GM12865 (cell line): ENCODE results near the gene HS3ST1.
"Not testable (repeated sequence)": the region's sequence is repeated elsewhere in the genome, so short reads cannot be mapped to it uniquely, and the experiment has no call there.

Experiments
- DNase-seq: peaks from one replicate; pipeline ENCODE4 v3.0.0; 2010; ENCODE audit warnings: low read depth
- H3K4me3 ChIP-seq: 2 replicates; pipeline ENCODE4 v1.5.1; 2011; ENCODE audit warnings: mild to moderate bottlenecking, low read depth, low read length, control low read depth
- TF ChIP-seq, protein P1 (sequence below): IDR thresholded peaks from 2 replicates; pipeline ENCODE4 v1.5.1; 2011; ENCODE audit warnings: low read length, control low read depth, low read depth, inconsistent platforms; ENCODE audit not compliant: insufficient read depth; ENCODE audit errors: missing control alignments

HS3ST1 gene

DNA sequence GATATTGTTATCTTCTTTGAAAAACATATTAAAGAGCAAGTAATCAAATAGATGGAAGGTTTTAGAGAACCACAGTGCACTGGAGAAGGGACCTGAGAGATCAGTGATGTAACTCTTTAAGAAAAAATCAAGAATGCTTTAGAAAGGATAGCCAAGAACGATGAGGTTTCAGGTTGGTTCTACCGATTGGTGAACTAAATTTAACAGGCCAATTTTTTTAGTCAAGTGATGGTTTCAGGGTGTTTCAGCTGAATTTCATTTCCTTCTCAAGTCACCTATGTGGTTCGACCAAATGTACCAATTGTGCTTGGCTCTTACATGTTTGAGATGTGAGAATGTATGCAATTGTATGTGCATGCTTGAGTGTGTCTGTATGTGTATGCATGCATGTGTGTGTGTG, 26.5 kb downstream of the HS3ST1 start:
- TF ChIP-seq, protein P1, sequence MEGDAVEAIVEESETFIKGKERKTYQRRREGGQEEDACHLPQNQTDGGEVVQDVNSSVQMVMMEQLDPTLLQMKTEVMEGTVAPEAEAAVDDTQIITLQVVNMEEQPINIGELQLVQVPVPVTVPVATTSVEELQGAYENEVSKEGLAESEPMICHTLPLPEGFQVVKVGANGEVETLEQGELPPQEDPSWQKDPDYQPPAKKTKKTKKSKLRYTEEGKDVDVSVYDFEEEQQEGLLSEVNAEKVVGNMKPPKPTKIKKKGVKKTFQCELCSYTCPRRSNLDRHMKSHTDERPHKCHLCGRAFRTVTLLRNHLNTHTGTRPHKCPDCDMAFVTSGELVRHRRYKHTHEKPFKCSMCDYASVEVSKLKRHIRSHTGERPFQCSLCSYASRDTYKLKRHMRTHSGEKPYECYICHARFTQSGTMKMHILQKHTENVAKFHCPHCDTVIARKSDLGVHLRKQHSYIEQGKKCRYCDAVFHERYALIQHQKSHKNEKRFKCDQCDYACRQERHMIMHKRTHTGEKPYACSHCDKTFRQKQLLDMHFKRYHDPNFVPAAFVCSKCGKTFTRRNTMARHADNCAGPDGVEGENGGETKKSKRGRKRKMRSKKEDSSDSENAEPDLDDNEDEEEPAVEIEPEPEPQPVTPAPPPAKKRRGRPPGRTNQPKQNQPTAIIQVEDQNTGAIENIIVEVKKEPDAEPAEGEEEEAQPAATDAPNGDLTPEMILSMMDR = no peak
- no peak overlapping the region for H3K4me3 ChIP-seq
- peak; percentile 51 for DNase-seq

DNA sequence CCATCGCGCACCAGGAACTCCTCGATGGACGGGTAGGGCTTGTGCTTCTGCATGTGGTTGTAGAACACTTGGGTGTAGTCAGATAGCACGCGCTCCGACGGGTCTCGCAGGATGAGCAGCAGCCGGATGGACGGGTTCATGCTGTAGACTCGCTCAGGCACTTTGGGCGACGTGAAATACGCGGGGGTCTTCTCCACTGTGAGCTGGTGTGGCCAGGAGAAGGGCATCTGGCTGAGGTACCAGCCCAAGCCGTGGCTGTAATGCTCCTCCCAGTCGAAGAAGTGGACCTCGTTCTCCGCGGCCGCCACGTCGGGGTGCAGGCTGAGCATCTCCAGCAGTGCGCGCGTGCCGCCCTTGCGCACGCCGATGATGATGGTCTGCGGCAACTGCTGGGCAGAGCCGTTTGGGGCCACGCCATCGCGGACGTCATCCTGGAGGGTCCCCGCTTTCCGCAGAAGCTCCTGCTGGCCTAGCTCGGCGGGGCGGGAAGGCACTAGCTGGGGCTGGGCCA, 29.2 kb downstream of the HS3ST1 start:
- TF ChIP-seq, protein P1 = no peak
- no peak overlapping the region for H3K4me3 ChIP-seq
- DNase-seq = no peak

DNA sequence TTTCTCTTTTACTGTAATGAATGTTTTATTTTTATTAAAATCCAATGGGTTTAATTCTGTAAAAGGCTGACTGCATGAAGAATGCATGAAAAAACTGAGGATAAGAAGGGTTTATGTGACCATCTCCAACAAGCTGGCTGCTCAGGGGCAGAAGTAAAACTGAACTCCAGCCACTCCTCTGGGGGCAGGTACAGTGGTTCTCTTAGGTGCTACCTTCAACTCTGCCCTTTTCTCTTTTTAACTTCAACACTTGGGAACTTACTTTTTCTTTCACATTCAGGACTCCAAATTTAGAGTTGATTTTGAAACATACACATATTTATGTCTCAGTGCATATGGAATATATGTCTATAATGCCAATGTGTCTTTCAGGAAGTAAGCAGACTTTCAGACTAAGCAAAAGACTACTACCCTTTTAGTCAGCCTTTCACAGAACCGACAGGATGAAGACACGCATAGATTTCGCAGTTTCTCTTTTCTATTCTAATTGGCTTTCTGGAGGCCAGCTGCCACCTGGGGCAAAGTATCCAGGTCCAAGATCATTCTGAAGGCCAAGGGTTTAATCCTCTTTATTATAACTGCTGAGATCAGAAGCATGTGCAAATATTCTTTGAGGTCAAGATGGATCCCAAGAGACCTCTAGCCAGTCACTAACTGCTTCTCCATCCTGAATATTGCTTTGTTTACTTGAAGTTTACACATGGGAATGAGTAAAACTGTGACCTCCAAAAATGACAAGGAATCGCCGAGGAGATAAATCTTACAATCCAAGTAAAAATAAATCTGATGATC, 30.7 kb downstream of the HS3ST1 start:
- TF ChIP-seq, protein P1 = no peak
- peak; percentile 58 for DNase-seq
- H3K4me3 ChIP-seq = no peak overlapping the region

DNA sequence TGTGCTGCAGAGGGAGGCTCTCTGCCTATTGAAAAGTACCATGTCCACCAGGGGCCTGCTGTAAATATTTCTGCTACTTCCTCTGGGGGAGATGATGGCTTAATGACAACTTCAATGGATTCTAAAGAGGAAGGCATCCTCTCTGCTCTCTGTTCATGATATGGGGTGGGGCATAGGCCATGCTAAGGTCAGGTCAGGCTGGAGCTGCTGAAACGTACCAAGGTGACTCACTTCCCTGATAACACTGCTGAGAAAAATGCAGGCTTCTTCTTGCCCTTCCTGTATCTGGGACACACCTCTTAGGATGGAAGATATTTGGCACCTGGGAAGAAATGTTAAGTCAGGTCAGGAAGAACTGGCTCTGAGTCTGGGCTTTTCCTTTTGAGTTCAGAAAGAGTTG, 31.5 kb downstream of the HS3ST1 start:
- no peak for DNase-seq
- TF ChIP-seq, protein P1 = no peak
- H3K4me3 ChIP-seq = no peak overlapping the region

DNA sequence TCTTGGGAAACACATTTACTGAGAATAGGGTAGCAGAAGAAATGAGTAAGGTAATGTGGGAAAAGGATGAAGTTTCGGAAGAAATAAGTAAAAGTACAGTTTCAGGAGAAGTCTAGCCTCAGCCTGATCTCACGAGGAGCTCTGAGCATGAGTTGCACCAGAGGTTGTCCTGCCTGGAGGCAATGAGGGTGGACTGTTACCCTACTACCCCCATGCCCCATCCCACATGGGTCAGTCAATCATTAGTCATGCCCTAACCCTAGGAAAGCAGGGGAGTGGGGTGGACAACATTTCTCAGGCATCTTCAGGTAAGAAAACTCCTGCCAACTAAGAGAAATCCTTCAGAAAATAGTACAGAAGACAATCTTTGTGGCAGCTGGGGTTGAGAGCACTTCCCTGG, 35.1 kb downstream of the HS3ST1 start:
- no peak for DNase-seq
- TF ChIP-seq, protein P1 = no peak

DNA sequence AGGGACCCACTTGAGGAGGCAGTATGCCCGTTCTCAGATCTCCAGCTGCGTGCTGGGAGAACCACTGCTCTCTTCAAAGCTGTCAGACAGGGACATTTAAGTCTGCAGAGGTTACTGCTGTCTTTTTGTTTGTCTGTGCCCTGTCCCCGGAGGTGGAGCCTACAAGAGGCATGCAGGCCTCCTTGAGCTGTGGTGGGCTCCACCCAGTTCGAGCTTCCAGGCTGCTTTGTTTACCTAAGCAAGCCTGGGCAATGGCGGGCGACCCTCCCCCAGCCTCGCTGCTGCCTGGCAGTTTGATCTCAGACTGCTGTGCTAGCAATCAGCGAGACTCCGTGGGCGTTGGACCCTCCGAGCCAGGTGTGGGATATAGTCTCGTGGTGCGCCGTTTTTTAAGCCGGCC, 44.6 kb downstream of the HS3ST1 start:
- H3K4me3 ChIP-seq, DNase-seq: not testable (repeated sequence)

More for the DNA sequence above, 35.1 kb downstream of the HS3ST1 start:
- H3K4me3 ChIP-seq = no peak overlapping the region

DNA sequence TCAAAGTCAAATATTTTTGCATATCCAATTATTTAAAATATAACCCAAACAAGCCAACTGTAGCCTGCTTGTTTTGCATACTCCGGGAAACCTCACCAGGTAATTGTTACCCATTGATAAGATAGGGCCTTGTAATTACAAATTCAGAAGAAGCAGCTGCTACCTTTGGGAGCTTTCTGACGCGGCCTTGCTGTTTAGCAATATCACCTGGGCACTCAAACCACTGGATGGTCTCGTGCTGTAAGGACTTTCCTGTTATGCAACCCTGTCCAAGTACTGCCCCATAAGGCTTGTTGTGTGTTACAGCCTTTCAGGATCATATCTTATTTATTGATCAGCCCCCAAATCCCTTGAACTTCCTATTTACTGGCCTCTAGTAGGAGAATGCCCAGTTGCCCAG, 52.1 kb downstream of the HS3ST1 start:
- H3K4me3 ChIP-seq = no peak overlapping the region
- DNase-seq = no peak
- TF ChIP-seq, protein P1 = no peak
